ENCODE results near the gene PDP2.

Gene PDP2

GRCh38 chr16:66939366-66939765 lies 59.1 kb downstream of the PDP2 start:
- Histone ChIP-seq H3K9ac (ENCODE audit: low read length) (no peak overlapping the region), H3K4me1 (ENCODE audit: low read length) (no peaks in the 10 kb centered on the region), H3K4me2 (ENCODE audit: low read depth, low read length) (no peak overlapping the region), H3K79me2 (ENCODE audit: low read length) (peaks cover 21% of the 10 kb centered on the region), H2AFZ (ENCODE audit: low read length) (no peak overlapping the region), H3F3A (ENCODE audit: insufficient read depth, low read length) (no peaks in the 10 kb centered on the region), H3K27me3 (replicated peaks; ENCODE audit: insufficient read depth, low read length) (no peaks in the 10 kb centered on the region), H3K9me3 (replicated peaks; ENCODE audit: insufficient read depth, low read length) (no peaks in the 10 kb centered on the region), H3K27ac (ENCODE audit: low read length) (no peak overlapping the region), H3K9me2 (replicated peaks; ENCODE audit: insufficient read depth, low read length) (no peaks in the 10 kb centered on the region), H3K4me3 (ENCODE audit: low read length) (no peak overlapping the region), H4K20me1 (ENCODE audit: insufficient read depth, low read length) (no peaks in the 10 kb centered on the region), H3K36me3 (replicated peaks; ENCODE audit: insufficient read depth, low read length) (no peaks in the 10 kb centered on the region)
- TF ChIP-seq EZH2 (optimal IDR thresholded peaks at IDR 0.05; ENCODE audit: low read depth, low read length) (no peak), EZH2phosphoT487 (IDR thresholded peaks at IDR 0.05; ENCODE audit: low read length) (no peak)
- TF ChIP-seq, protein P1, sequence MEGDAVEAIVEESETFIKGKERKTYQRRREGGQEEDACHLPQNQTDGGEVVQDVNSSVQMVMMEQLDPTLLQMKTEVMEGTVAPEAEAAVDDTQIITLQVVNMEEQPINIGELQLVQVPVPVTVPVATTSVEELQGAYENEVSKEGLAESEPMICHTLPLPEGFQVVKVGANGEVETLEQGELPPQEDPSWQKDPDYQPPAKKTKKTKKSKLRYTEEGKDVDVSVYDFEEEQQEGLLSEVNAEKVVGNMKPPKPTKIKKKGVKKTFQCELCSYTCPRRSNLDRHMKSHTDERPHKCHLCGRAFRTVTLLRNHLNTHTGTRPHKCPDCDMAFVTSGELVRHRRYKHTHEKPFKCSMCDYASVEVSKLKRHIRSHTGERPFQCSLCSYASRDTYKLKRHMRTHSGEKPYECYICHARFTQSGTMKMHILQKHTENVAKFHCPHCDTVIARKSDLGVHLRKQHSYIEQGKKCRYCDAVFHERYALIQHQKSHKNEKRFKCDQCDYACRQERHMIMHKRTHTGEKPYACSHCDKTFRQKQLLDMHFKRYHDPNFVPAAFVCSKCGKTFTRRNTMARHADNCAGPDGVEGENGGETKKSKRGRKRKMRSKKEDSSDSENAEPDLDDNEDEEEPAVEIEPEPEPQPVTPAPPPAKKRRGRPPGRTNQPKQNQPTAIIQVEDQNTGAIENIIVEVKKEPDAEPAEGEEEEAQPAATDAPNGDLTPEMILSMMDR (IDR thresholded peaks at IDR 0.05; ENCODE audit: low read length), result no peak
- no peak for DNase-seq

DNA sequence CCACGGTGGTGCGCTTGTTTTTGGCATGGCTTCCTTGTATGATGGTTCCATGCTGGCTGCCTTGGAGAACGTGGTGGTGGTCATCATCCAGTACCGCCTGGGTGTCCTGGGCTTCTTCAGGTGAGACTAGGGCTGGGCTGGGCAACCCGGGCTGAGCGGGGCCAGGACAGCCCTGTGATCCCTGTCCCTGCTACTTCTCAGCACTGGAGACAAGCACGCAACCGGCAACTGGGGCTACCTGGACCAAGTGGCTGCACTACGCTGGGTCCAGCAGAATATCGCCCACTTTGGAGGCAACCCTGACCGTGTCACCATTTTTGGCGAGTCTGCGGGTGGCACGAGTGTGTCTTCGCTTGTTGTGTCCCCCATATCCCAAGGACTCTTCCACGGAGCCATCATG lies 59.9 kb downstream of the PDP2 start:
- no peak overlapping the region for H3K4me2 ChIP-seq (ENCODE audit: low read depth, low read length)
- TF ChIP-seq, protein P1 (IDR thresholded peaks at IDR 0.05; ENCODE audit: low read length), result no peak
- no peak for TF ChIP-seq EZH2 (optimal IDR thresholded peaks at IDR 0.05; ENCODE audit: low read depth, low read length)
- no peak for TF ChIP-seq EZH2phosphoT487 (IDR thresholded peaks at IDR 0.05; ENCODE audit: low read length)
- H3K9ac ChIP-seq (ENCODE audit: low read length), result no peak overlapping the region
- DNase-seq, result no peak
- H3K4me1 ChIP-seq (ENCODE audit: low read length), result no peaks in the 10 kb centered on the region
- H3K9me2 ChIP-seq (replicated peaks; ENCODE audit: insufficient read depth, low read length), result no peaks in the 10 kb centered on the region
- H3F3A ChIP-seq (ENCODE audit: insufficient read depth, low read length), result no peaks in the 10 kb centered on the region
- H3K79me2 ChIP-seq (ENCODE audit: low read length), result peaks cover 13% of the 10 kb centered on the region
- no peaks in the 10 kb centered on the region for H3K9me3 ChIP-seq (replicated peaks; ENCODE audit: insufficient read depth, low read length)
- no peak overlapping the region for H2AFZ ChIP-seq (ENCODE audit: low read length)
- no peak overlapping the region for H3K4me3 ChIP-seq (ENCODE audit: low read length)
- no peaks in the 10 kb centered on the region for H3K27me3 ChIP-seq (replicated peaks; ENCODE audit: insufficient read depth, low read length)
- H3K36me3 ChIP-seq (replicated peaks; ENCODE audit: insufficient read depth, low read length), result no peaks in the 10 kb centered on the region
- no peak overlapping the region for H3K27ac ChIP-seq (ENCODE audit: low read length)
- no peaks in the 10 kb centered on the region for H4K20me1 ChIP-seq (ENCODE audit: insufficient read depth, low read length)

Measured in MM.1S (cell line).